OCI-LY7 (cell line): Measurements from ENCODE around the gene SERPINH1. TPM values are rescaled to one million over a fixed set of nuclear protein-coding genes. Genes with fewer than 3 reads are reported as not detected.

ENCODE experiments used
- BruUV-seq: library from RNA; stranded (reverse); fragments of 400-500 nt; replicated peaks from 2 replicates; lab custom pipeline; 2021; lab: Mats Ljungman, UMichigan
- CTCF ChIA-PET: fragments of 300-600 bp; sonication (Branson Sonifier 250); formaldehyde crosslinking; loops from one replicate; lab custom pipeline; 2022; ENCODE audit warnings: antibody characterized with exemption; ENCODE audit not compliant: unreplicated experiment; lab: Charles Lee
- POLR2A ChIA-PET: fragments of 300-600 bp; sonication (Branson Sonifier 250); formaldehyde crosslinking; loops from one replicate; lab custom pipeline; 2022; ENCODE audit warnings: antibody characterized with exemption; lab: Charles Lee
- DNase-seq: peaks from one replicate; pipeline ENCODE4 v3.0.0-alpha.2; 2015; ENCODE audit warnings: low spot score
- H2AFZ ChIP-seq: fragments of 200-600 bp; sonication (generic), shearing (Covaris generic); 2 replicates; pipeline ENCODE4 v1.6.1; 2014; ENCODE audit warnings: mild to moderate bottlenecking, antibody characterized with exemption, low read length, moderate library complexity
- H3K27ac ChIP-seq: fragments of 200-600 bp; sonication (generic); 2 replicates; pipeline ENCODE4 v1.5.1; 2014; ENCODE audit warnings: mixed run types, low read depth, mild to moderate bottlenecking, moderate library complexity, low read length, inconsistent platforms; ENCODE audit not compliant: poor library complexity, severe bottlenecking
- H3K36me3 ChIP-seq: fragments of 200-600 bp; sonication (generic); 2 replicates; pipeline ENCODE4 v1.6.1; 2014; ENCODE audit warnings: mild to moderate bottlenecking, antibody characterized with exemption, low read length, moderate library complexity, mixed read lengths; ENCODE audit not compliant: insufficient read depth
- H3K4me1 ChIP-seq: fragments of 200-600 bp; sonication (generic); 2 replicates; pipeline ENCODE4 v1.5.1; 2014; ENCODE audit warnings: mild to moderate bottlenecking, low read length; ENCODE audit not compliant: insufficient read depth, poor library complexity, severe bottlenecking
- H3K4me2 ChIP-seq: fragments of 200-600 bp; sonication (generic); 2 replicates; pipeline ENCODE4 v1.6.1; 2014; ENCODE audit warnings: mild to moderate bottlenecking, low read length
- H3K4me3 ChIP-seq: fragments of 200-600 bp; sonication (generic); 2 replicates; pipeline ENCODE4 v1.5.1; 2014; ENCODE audit warnings: mild to moderate bottlenecking, low read depth, low read length; ENCODE audit not compliant: poor library complexity, severe bottlenecking
- H3K79me2 ChIP-seq: fragments of 200-600 bp; sonication (generic); 2 replicates; pipeline ENCODE4 v1.6.1; 2016; ENCODE audit warnings: low read depth, mild to moderate bottlenecking, low read length, moderate library complexity, mixed read lengths; ENCODE audit not compliant: insufficient read depth
- H3K9me2 ChIP-seq: fragments of 200-600 bp; sonication (generic); 2 replicates; pipeline ENCODE4 v1.6.1; 2016; ENCODE audit warnings: mild to moderate bottlenecking, low read length, mixed read lengths; ENCODE audit not compliant: insufficient read depth
- H3K9me3 ChIP-seq: fragments of 200-600 bp; sonication (generic); 2 replicates; pipeline ENCODE4 v1.6.1; 2014; ENCODE audit warnings: mild to moderate bottlenecking, mixed run types, low read length, mixed read lengths
- H4K20me1 ChIP-seq: fragments of 200-600 bp; sonication (generic); 2 replicates; pipeline ENCODE4 v1.6.1; 2014; ENCODE audit warnings: mild to moderate bottlenecking, antibody characterized with exemption, low read length, moderate library complexity, mixed read lengths; ENCODE audit not compliant: insufficient read depth
- EZH2phosphoT487 ChIP-seq: fragments of 200-600 bp; sonication (generic); IDR thresholded peaks from 2 replicates; pipeline ENCODE4 v1.6.1; 2018; ENCODE audit warnings: low read depth, borderline replicate concordance, mild to moderate bottlenecking, mixed run types, antibody characterized with exemption, low read length, moderate library complexity, mixed read lengths
- intact Hi-C: fragments of 100-400 bp; cut with micrococcal nuclease; formaldehyde crosslinking; loops from one replicate; pipeline ENCODE4 v1.10.0; 2022; ENCODE audit not compliant: unreplicated experiment
- total RNA-seq, 2 experiments: library from RNA; depleted of rRNA in 1 of 2; stranded (reverse); fragments of >200 nt in 1 of 2; shearing (Covaris generic) in 1 of 2; gene quantifications; 2 replicates each; pipeline ENCODE4 v1.2.3, GENCODE V29; 2014 to 2022
- TF ChIP-seq, protein P1 (sequence below): fragments of 200-600 bp; sonication (generic); conservative IDR thresholded peaks from 2 replicates; pipeline ENCODE4 v1.5.1; 2014; ENCODE audit warnings: mild to moderate bottlenecking, antibody characterized with exemption, low read length, moderate library complexity, mixed read lengths

Gene SERPINH1
- total RNA-seq, 2 experiments from 2014 or later: not detected

DNA sequence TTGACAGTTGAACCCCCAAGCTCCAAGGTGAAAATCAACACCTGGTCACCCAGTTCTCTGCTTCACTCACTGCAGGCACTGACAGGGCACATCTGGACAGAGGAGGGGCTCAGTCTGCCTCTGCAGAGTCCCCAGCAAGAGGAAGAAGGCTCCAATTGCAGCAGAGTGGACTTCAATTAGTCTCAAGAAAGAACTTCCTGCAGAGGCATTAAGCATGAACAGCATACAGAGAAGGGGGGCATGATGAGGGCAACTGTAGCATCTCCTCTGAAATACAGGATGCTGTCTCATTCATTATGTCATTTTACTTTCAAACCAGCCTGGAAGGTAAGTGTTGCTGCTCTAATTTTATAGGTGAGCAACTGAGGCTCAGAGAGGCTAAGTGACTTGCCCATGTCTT is 47.5 kb upstream of the SERPINH1 start:
- Histone ChIP-seq H3K9me2 (no peaks in the 10 kb centered on the region), H3K4me3 (no peak overlapping the region), H3K4me2 (peak overlapping the region; percentile 39), H2AFZ (no peak overlapping the region), H3K4me1 (peaks cover 53% of the 10 kb centered on the region), H4K20me1 (no peaks in the 10 kb centered on the region), H3K79me2 (no peaks in the 10 kb centered on the region), H3K9me3 (no peaks in the 10 kb centered on the region), H3K27ac (peak overlapping the region; percentile 34), H3K36me3 (peaks cover 3% of the 10 kb centered on the region; the same call in 1 of the 2 replicates)
- TF ChIP-seq, protein P1, sequence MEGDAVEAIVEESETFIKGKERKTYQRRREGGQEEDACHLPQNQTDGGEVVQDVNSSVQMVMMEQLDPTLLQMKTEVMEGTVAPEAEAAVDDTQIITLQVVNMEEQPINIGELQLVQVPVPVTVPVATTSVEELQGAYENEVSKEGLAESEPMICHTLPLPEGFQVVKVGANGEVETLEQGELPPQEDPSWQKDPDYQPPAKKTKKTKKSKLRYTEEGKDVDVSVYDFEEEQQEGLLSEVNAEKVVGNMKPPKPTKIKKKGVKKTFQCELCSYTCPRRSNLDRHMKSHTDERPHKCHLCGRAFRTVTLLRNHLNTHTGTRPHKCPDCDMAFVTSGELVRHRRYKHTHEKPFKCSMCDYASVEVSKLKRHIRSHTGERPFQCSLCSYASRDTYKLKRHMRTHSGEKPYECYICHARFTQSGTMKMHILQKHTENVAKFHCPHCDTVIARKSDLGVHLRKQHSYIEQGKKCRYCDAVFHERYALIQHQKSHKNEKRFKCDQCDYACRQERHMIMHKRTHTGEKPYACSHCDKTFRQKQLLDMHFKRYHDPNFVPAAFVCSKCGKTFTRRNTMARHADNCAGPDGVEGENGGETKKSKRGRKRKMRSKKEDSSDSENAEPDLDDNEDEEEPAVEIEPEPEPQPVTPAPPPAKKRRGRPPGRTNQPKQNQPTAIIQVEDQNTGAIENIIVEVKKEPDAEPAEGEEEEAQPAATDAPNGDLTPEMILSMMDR: no peak
- TF ChIP-seq EZH2phosphoT487: no peak
- peak; percentile 77 for DNase-seq
- POLR2A ChIA-PET: no interaction called here
- intact Hi-C loops: no loop called here
- CTCF ChIA-PET: no interaction called here
- BruUV-seq: no TSS peak

DNA sequence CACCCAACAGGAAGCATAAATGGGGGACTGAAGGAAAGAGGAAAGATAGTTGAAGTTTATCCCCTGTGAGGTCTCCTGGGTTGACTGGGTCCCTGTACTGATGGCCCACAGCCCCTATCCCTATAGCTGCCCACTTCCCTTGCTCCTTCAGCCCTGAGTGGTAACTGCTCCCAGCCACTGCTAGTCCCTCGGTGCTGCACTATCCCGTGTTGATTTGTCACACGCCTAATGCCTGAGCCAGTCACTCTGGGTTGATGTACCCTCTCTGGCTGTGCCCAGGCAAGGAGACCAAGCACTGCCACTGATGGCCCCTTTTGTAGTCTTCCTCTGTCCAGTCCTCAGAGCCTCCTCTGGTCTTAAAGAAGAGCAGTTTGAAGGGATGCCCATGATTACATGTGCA is 45.9 kb upstream of the SERPINH1 start:
- ChIA-PET CTCF (no interaction called here), POLR2A (interaction anchor here (2.0 kb wide), 1 partner anchor 9 kb away, joined by 4 read pairs; no protein-coding TSS in a partner anchor)
- H3K9me3 ChIP-seq: no peaks in the 10 kb centered on the region
- peaks cover 53% of the 10 kb centered on the region for H3K4me1 ChIP-seq
- H4K20me1 ChIP-seq: no peaks in the 10 kb centered on the region
- DNase-seq: no peak
- H3K4me3 ChIP-seq: no peak overlapping the region
- peaks cover 3% of the 10 kb centered on the region; the same call in 1 of the 2 replicates for H3K36me3 ChIP-seq
- H2AFZ ChIP-seq: no peak overlapping the region
- no peak for TF ChIP-seq EZH2phosphoT487
- TF ChIP-seq, protein P1: no peak
- H3K27ac ChIP-seq: no peak overlapping the region
- no peaks in the 10 kb centered on the region for H3K79me2 ChIP-seq
- H3K4me2 ChIP-seq: no peak overlapping the region
- H3K9me2 ChIP-seq: no peaks in the 10 kb centered on the region
- intact Hi-C loops: no loop called here
- no TSS peak for BruUV-seq

DNA sequence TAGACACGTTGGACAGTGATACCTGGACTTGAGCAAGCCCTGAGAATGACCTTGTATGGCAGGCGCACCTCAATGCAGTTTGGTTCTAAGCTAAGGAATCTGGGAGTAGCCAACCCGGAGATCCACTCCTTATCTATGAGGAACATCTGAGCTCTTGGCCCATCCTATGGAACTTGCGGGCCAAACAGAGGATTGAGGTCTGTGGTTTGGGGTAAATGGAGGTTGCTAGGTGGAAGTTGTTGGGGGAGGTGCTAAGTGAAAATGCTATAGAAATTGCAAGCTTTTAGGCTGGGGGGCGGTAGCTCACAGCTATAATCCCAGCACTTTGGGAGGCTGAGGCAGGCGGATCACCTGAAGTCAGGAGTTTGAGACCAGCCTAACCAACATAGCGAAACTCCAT is 45.2 kb upstream of the SERPINH1 start:
- no peaks in the 10 kb centered on the region for H3K79me2 ChIP-seq
- ChIA-PET POLR2A (interaction anchor here (0.5 to 2.0 kb wide), 4 partner anchors 9 to 1442 kb away, joined by 3 to 4 read pairs (median 4); no protein-coding TSS in a partner anchor), CTCF (no interaction called here)
- no peak for DNase-seq
- TF ChIP-seq, protein P1: no peak
- no peak for TF ChIP-seq EZH2phosphoT487
- intact Hi-C loops: no loop called here
- no peak overlapping the region for H3K27ac ChIP-seq
- no peaks in the 10 kb centered on the region for H3K9me3 ChIP-seq
- BruUV-seq: no TSS peak
- H3K4me1 ChIP-seq: peaks cover 54% of the 10 kb centered on the region
- H3K4me2 ChIP-seq: no peak overlapping the region
- peaks cover 3% of the 10 kb centered on the region; the same call in 1 of the 2 replicates for H3K36me3 ChIP-seq
- H3K9me2 ChIP-seq: no peaks in the 10 kb centered on the region
- no peaks in the 10 kb centered on the region for H4K20me1 ChIP-seq
- H2AFZ ChIP-seq: no peak overlapping the region
- no peak overlapping the region for H3K4me3 ChIP-seq
